GM12878 (cell line): ENCODE results near the gene ITGB2. TPM values are rescaled to one million over a fixed set of nuclear protein-coding genes. Genes with fewer than 3 reads are reported as not detected.

Source experiments
- ATF2 ChIP-seq: IDR thresholded peaks from 2 replicates; pipeline ENCODE4 v1.6.1; 2012; ENCODE audit warnings: low read length, inconsistent platforms
- E2F4 ChIP-seq: IDR thresholded peaks from 2 replicates; pipeline ENCODE4 v1.6.1; 2012; ENCODE audit warnings: low read depth, low read length, improper control_type of control experiment
- EED ChIP-seq: sonication (generic); IDR thresholded peaks from 2 replicates; pipeline ENCODE4 v1.6.1; 2016; ENCODE audit warnings: antibody characterized with exemption, low read depth
- EP300 ChIP-seq, 2 experiments: fragments of 150-350 bp in 1 of 2; IDR thresholded peaks; 2 replicates each; pipeline ENCODE4 v1.6.1; 2011 to 2012; ENCODE audit warnings: low read depth in 2 of 2, low read length in 2 of 2, borderline replicate concordance in 1 of 2, improper control_type of control experiment in 1 of 2, inconsistent platforms in 1 of 2; ENCODE audit not compliant: control insufficient read depth in 1 of 2
- EZH2 ChIP-seq: IDR thresholded peaks from 2 replicates; pipeline ENCODE4 v1.6.1; 2012; ENCODE audit warnings: low read depth, mild to moderate bottlenecking, control low read depth, inconsistent platforms, low read length, borderline replicate concordance; ENCODE audit not compliant: control insufficient read depth
- GABPA ChIP-seq: IDR thresholded peaks from 2 replicates; pipeline ENCODE4 v1.6.1; 2014; ENCODE audit warnings: antibody characterized with exemption, low read depth, mild to moderate bottlenecking, inconsistent platforms
- HDAC6 ChIP-seq: fragments of 200-600 bp; sonication (generic); IDR thresholded peaks from one replicate; pipeline ENCODE4 v1.8.0; 2017; ENCODE audit warnings: antibody characterized with exemption; ENCODE audit not compliant: unreplicated experiment
- JUNB ChIP-seq: IDR thresholded peaks from 2 replicates; pipeline ENCODE4 v1.6.1; 2016; ENCODE audit warnings: antibody characterized with exemption, mild to moderate bottlenecking
- JUND ChIP-seq: IDR thresholded peaks from 2 replicates; pipeline ENCODE4 v1.6.1; 2012; ENCODE audit warnings: low read depth, mild to moderate bottlenecking, low read length, improper control_type of control experiment, moderate library complexity
- KLF5 ChIP-seq: fragments of 450-650 bp; IDR thresholded peaks from 2 replicates; pipeline ENCODE4 v1.6.1; 2014; ENCODE audit warnings: mild to moderate bottlenecking; ENCODE audit not compliant: partially characterized antibody
- NFIC ChIP-seq: IDR thresholded peaks from 2 replicates; pipeline ENCODE4 v1.6.1; 2012; ENCODE audit warnings: low read depth, mild to moderate bottlenecking, inconsistent platforms, low read length, moderate library complexity
- NFYB ChIP-seq: IDR thresholded peaks from 2 replicates; pipeline ENCODE4 v1.6.1; 2011; ENCODE audit warnings: low read depth, mild to moderate bottlenecking, low read length, improper control_type of control experiment, moderate library complexity; ENCODE audit not compliant: insufficient read depth
- PBX3 ChIP-seq: IDR thresholded peaks from 2 replicates; pipeline ENCODE4 v1.6.1; 2011; ENCODE audit warnings: mild to moderate bottlenecking, low read depth, low read length, moderate library complexity; ENCODE audit not compliant: insufficient replicate concordance
- RB1 ChIP-seq: fragments of 450-650 bp; formaldehyde crosslinking; IDR thresholded peaks from 2 replicates; pipeline ENCODE4 v1.6.1; 2017; ENCODE audit warnings: mild to moderate bottlenecking, borderline replicate concordance
- SKIL ChIP-seq: fragments of 450-650 bp; IDR thresholded peaks from 2 replicates; pipeline ENCODE4 v1.6.1; 2017; ENCODE audit warnings: mild to moderate bottlenecking, low read depth, inconsistent platforms; ENCODE audit not compliant: poor library complexity, severe bottlenecking
- SMC3 ChIP-seq: IDR thresholded peaks from 2 replicates; pipeline ENCODE4 v1.6.1; 2011; ENCODE audit warnings: low read length, improper control_type of control experiment, borderline replicate concordance
- SPI1 ChIP-seq: IDR thresholded peaks from 2 replicates; pipeline ENCODE4 v1.6.1; 2011; ENCODE audit warnings: low read depth, mild to moderate bottlenecking, low read length, moderate library complexity, borderline replicate concordance; ENCODE audit not compliant: insufficient read depth
- SREBF1 ChIP-seq: IDR thresholded peaks from 2 replicates; pipeline ENCODE4 v1.6.1; 2012; ENCODE audit warnings: mild to moderate bottlenecking, low read length
- TARDBP ChIP-seq: IDR thresholded peaks from 2 replicates; pipeline ENCODE4 v1.6.1; 2016; ENCODE audit warnings: borderline replicate concordance
- ZBTB33 ChIP-seq: fragments of 450-650 bp; IDR thresholded peaks from 2 replicates; pipeline ENCODE4 v1.6.1; 2017; ENCODE audit warnings: mild to moderate bottlenecking
- ZNF207 ChIP-seq: fragments of 450-650 bp; IDR thresholded peaks from 2 replicates; pipeline ENCODE4 v1.6.1; 2014; ENCODE audit warnings: antibody characterized with exemption, mild to moderate bottlenecking, borderline replicate concordance
- ZNF217 ChIP-seq: fragments of 450-650 bp; IDR thresholded peaks from 2 replicates; pipeline ENCODE4 v1.6.1; 2017; ENCODE audit warnings: antibody characterized with exemption, mild to moderate bottlenecking
- polyA plus RNA-seq, 11 experiments: library from polyadenylated mRNA; depleted of rRNA in 4 of 11; unstranded in 6 of 11; stranded (reverse) in 5 of 11; fragments of >200 nt; fragmentation: Nextera tagmentation in 4 of 11; fragmentation: Illumina TruSeq in 1 of 11; extraction: Ambion mirVana in 4 of 11; extraction: Trizol in 1 of 11; gene quantifications; 1 replicate in 1 of 11; 2 replicates in 10 of 11; pipeline versions ENCODE4 v1.2.1 to v1.2.3, GENCODE V29; 2011 to 2016; ENCODE audit warnings: inconsistent platforms in 2 of 11, missing spikeins in 2 of 11, low read depth in 1 of 11
- total RNA-seq, 4 experiments: library from RNA; depleted of rRNA in 3 of 4; stranded (reverse); fragments of >200 nt in 3 of 4; fragmentation: Illumina TruSeq in 1 of 4; extraction: Trizol in 1 of 4; gene quantifications; 2 replicates each; pipeline versions ENCODE4 v1.2.1 to v1.2.3, GENCODE V29; 2013 to 2021

ITGB2 gene
- total and polyA plus RNA-seq, 10 of the 15 experiments (the other 5 are each of a cell fraction or from before 2014, with no cell fraction given): 8.0 to 172 (median 58.9) TPM

GRCh38 chr21:44939532-44940115 is 18.9 kb upstream of the ITGB2 start, which contains the start of gene SLX9 (continued):
- TF ChIP-seq EED: peak; percentile 62; the same call in 1 of the 2 replicates
- TF ChIP-seq NFIC: no peak
- TF ChIP-seq PBX3: no peak
- TF ChIP-seq TARDBP: peak; percentile 91
- TF ChIP-seq JUND: peak; percentile 47
- TF ChIP-seq HDAC6: no peak
- peak; percentile 78; the same call in 1 of the 2 replicates for TF ChIP-seq SREBF1
- peak; percentile 98 for TF ChIP-seq GABPA
- TF ChIP-seq E2F4: no peak
- no peak for TF ChIP-seq JUNB
- no peak for TF ChIP-seq ZBTB33
- TF ChIP-seq NFYB: no peak
- no peak for TF ChIP-seq SMC3
- peak; percentile 62 for TF ChIP-seq KLF5
- TF ChIP-seq SKIL: no peak
- TF ChIP-seq RB1: peak; percentile 95; the same call in 1 of the 2 replicates
- no peak for TF ChIP-seq ATF2
- TF ChIP-seq ZNF207: peak; percentile 65; the same call in 1 of the 2 replicates
- no peak for TF ChIP-seq ZNF217
- TF ChIP-seq EP300 (IDR thresholded peaks at IDR 0.05; ENCODE audit: borderline replicate concordance in 1 of 2, control insufficient read depth in 1 of 2, low read depth in 2 of 2, low read length in 2 of 2): no peak
- TF ChIP-seq SPI1: no peak
- no peak for TF ChIP-seq EZH2
